HepG2 (cell line): ENCODE measurements around the gene HJURP. TPM values are rescaled to one million over a fixed set of nuclear protein-coding genes. Genes with fewer than 3 reads are reported as not detected.
A peak's percentile ranks its signal among the peaks of the same experiment; 100 is the strongest.

Experiments
- ATAC-seq: fragments of 200-7000 bp; cut with Tn5 transposase; 3 replicates; pipeline ENCODE4 v1.9.1; 2020; ENCODE audit warnings: mild to moderate bottlenecking, moderate library complexity
- BruUV-seq: library from RNA; stranded (reverse); fragments of 400-500 nt; replicated peaks from 2 replicates; lab custom pipeline; 2021; lab: Mats Ljungman, UMichigan
- CTCF ChIA-PET: fragments of 300-600 bp; formaldehyde crosslinking; extraction: SDS; loops from one replicate; lab custom pipeline; 2021; ENCODE audit warnings: low total read pairs, inconsistent platforms, low intra/inter-chr PET ratio; lab: Yijun Ruan, JAX
- POLR2A ChIA-PET: fragments of 350-600 bp; sonication (Branson Sonifier 250); formaldehyde crosslinking; loops from one replicate; lab custom pipeline; 2020; ENCODE audit warnings: antibody characterized with exemption, inconsistent platforms; lab: Yijun Ruan, JAX
- DNase-seq: peaks from one replicate; pipeline ENCODE4 v3.0.0-alpha.2; 2015; ENCODE audit warnings: low spot score
- FAIRE-seq: peaks from 3 replicates; lab custom pipeline; 2011; peaks lifted over from hg19 to GRCh38; lab: Jason Lieb, UNC
- H2AFZ ChIP-seq: one replicate; pipeline ENCODE4 v1.6.1; 2011; ENCODE audit warnings: low read length, inconsistent platforms
- H3K27ac ChIP-seq: fragments of 300-600 bp; 3 replicates; pipeline ENCODE4 v1.8.0; 2011; ENCODE audit warnings: mixed run types, mild to moderate bottlenecking, mixed read lengths, low read length, inconsistent platforms; ENCODE audit not compliant: insufficient read depth; ENCODE audit errors: extremely low read length
- H3K27me3 ChIP-seq, 2 experiments: fragments of 200-600 bp in 1 of 2; 2 replicates in 1 of 2; 3 replicates in 1 of 2; pipeline versions ENCODE4 v1.6.0 to v1.8.0; 2011; ENCODE audit warnings: low read length in 2 of 2, mild to moderate bottlenecking in 2 of 2, moderate library complexity in 2 of 2, inconsistent platforms in 1 of 2; ENCODE audit not compliant: insufficient read depth in 2 of 2, control insufficient read depth in 1 of 2
- H3K36me3 ChIP-seq, 2 experiments: fragments of 200-600 bp in 1 of 2; replicated peaks in 1 of 2; 2 replicates in 1 of 2; 3 replicates in 1 of 2; pipeline versions ENCODE4 v1.5.1 to v1.8.0; 2011; ENCODE audit warnings: low read length in 2 of 2, inconsistent platforms in 1 of 2; ENCODE audit not compliant: insufficient read depth in 2 of 2, control insufficient read depth in 1 of 2
- H3K4me1 ChIP-seq: 2 replicates; pipeline ENCODE4 v1.5.1; 2012; ENCODE audit warnings: low read length, inconsistent platforms; ENCODE audit not compliant: insufficient read depth
- H3K4me2 ChIP-seq: 2 replicates; pipeline ENCODE4 v1.6.0; 2011; ENCODE audit warnings: low read depth, low read length, inconsistent platforms
- H3K4me3 ChIP-seq, 3 experiments: fragments of 200-600 bp in 1 of 3; sonication (generic), shearing (Covaris generic) in 1 of 3; replicated peaks in 1 of 3; 2 replicates each; pipeline ENCODE4 v1.5.1; 2011 to 2016; ENCODE audit warnings: low read length in 3 of 3, inconsistent platforms in 2 of 3, low read depth in 2 of 3, mild to moderate bottlenecking in 2 of 3, control low read depth in 1 of 3, mixed read lengths in 1 of 3; ENCODE audit not compliant: insufficient read depth in 1 of 3
- H3K79me2 ChIP-seq: one replicate; pipeline ENCODE4 v1.6.1; 2011; ENCODE audit warnings: low read length, inconsistent platforms; ENCODE audit not compliant: insufficient read depth
- H3K9ac ChIP-seq: 2 replicates; pipeline ENCODE4 v1.6.0; 2011; ENCODE audit warnings: mild to moderate bottlenecking, low read depth, low read length, inconsistent platforms; ENCODE audit not compliant: insufficient read depth
- H3K9me3 ChIP-seq: 2 replicates; pipeline ENCODE4 v1.5.1; 2012; ENCODE audit warnings: mild to moderate bottlenecking, low read length
- H4K20me1 ChIP-seq: 2 replicates; pipeline ENCODE4 v1.6.0; 2011; ENCODE audit warnings: inconsistent platforms, mild to moderate bottlenecking, low read length, moderate library complexity; ENCODE audit not compliant: insufficient read depth
- ZNF318 ChIP-seq: sonication (generic); formaldehyde crosslinking; IDR thresholded peaks from 2 replicates; pipeline ENCODE4 v1.4.0; 2020; ENCODE audit warnings: mild to moderate bottlenecking, missing genetic modification reagents
- ZNF326 ChIP-seq: sonication (generic); formaldehyde crosslinking; IDR thresholded peaks from 2 replicates; pipeline ENCODE4 v1.4.0; 2020; ENCODE audit warnings: missing genetic modification reagents, borderline replicate concordance
- ZNF850 ChIP-seq: sonication (generic); formaldehyde crosslinking; conservative IDR thresholded peaks from 2 replicates; pipeline ENCODE4 v1.9.0; 2021; ENCODE audit warnings: mild to moderate bottlenecking, missing genetic modification reagents
- WGBS: methylation state at CpG from one replicate; pipeline ENCODE4 v1.1.6; 2017; ENCODE audit warnings: low lambda C conversion rate; 5-methylcytosine and 5-hydroxymethylcytosine counted together
- in situ Hi-C: cut with HindIII; loops from 2 replicates; pipeline ENCODE4 v1.10.0; 2017; ENCODE audit warnings: low pct_unique_long_range_greater_than_20kb; ENCODE audit not compliant: extremely low pct_ligation_motif_present
- intact Hi-C: fragments of 100-400 bp; cut with micrococcal nuclease; formaldehyde crosslinking; loops from one replicate; pipeline ENCODE4 v1.10.0; 2022; ENCODE audit not compliant: unreplicated experiment
- polyA plus RNA-seq, 8 experiments: library from polyadenylated mRNA; depleted of rRNA in 3 of 8; stranded (reverse) in 7 of 8; unstranded in 1 of 8; fragments of >200 nt; fragmentation: Illumina TruSeq in 4 of 8; extraction: Trizol in 4 of 8; gene quantifications; 2 replicates each; pipeline versions ENCODE4 v1.2.1 to v1.2.3, GENCODE V29; 2011 to 2016; ENCODE audit warnings: low read depth in 4 of 8, missing spikeins in 1 of 8, mixed read lengths in 1 of 8; ENCODE audit not compliant: insufficient read depth in 1 of 8
- total RNA-seq, 5 experiments: library from RNA; depleted of rRNA; stranded (reverse); fragments of >200 nt; fragmentation: Illumina TruSeq; extraction: Trizol; gene quantifications; 2 replicates each; pipeline ENCODE4 v1.2.3, GENCODE V29; 2016; ENCODE audit warnings: low read depth in 1 of 5

The HJURP gene
- total and polyA plus RNA-seq, 2 of the 13 experiments (the other 11 are each of a cell fraction or from before 2014, with no cell fraction given) = 36.3 to 43.9 TPM

GRCh38 chr2:233829193-233830110, 24.9 kb downstream of the HJURP start:
- H3K79me2 ChIP-seq = no peaks in the 10 kb centered on the region
- CTCF ChIA-PET = no interaction called here
- no peaks in the 10 kb centered on the region; a peak in 1 of 5 replicates for H3K36me3 ChIP-seq
- DNase-seq (no peak), ATAC-seq (peak; percentile 4; the same call in 2 of the 3 replicates), FAIRE-seq (no peak)
- H3K9me3 ChIP-seq = no peaks in the 10 kb centered on the region
- in situ Hi-C loops = loop anchor here (25.0 kb wide), 1 partner anchor 517 kb away; the partner anchor contains the start of gene SAG
- no peak for TF ChIP-seq ZNF318 (CRISPR knock-in tag)
- no peak for TF ChIP-seq ZNF326 (CRISPR knock-in tag)
- TF ChIP-seq ZNF850 = no peak
- no peaks in the 10 kb centered on the region for H3K27me3 ChIP-seq
- no TSS peak for BruUV-seq
- H4K20me1 ChIP-seq = no peaks in the 10 kb centered on the region
- H2AFZ ChIP-seq = no peak overlapping the region
- intact Hi-C loops = loop anchor here (10.0 kb wide), 1 partner anchor 385 kb away; no protein-coding TSS in a partner anchor
- H3K4me1 ChIP-seq = no peaks in the 10 kb centered on the region
- POLR2A ChIA-PET = no interaction called here
- no peak overlapping the region for H3K27ac ChIP-seq
- H3K4me2 ChIP-seq = no peak overlapping the region
- no peak overlapping the region for H3K4me3 ChIP-seq
- WGBS = 70% methylated on average over 10 of the region's 15 CpGs
- H3K9ac ChIP-seq = no peak overlapping the region
